ENCODE results near the gene HMGB3. TPM values are rescaled to one million over a fixed set of nuclear protein-coding genes. Genes with fewer than 3 reads are reported as not detected.
"Not testable (repeated sequence)": the region's sequence is repeated elsewhere in the genome, so short reads cannot be mapped to it uniquely, and the experiment has no call there.

Gene HMGB3
- total and polyA plus RNA-seq, 8 donors, result 1.2 to 19.7 (median 10.7) TPM; not detected in 1

DNA sequence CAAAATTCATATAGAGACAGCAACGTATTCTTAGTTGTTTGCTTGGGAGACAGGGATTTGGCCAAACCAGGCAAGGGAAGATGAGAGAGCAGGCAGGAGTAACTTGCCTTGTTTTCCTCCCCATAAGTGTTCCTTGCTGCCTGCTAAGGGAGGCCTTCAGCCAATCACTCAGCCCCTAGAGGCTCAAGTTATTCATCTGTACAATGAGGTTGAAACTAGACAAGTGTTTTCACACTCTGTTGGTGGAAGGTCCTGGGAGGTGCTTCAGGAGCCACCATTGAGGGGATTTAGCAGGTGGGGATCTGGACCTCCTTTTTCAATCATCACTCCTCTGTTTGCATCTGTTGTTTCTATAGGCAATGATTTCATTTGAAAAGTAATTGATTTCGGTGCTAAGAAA, 23.6 kb upstream of the HMGB3 start:
- DNase-seq, result no peak
- H3K36me3 ChIP-seq, result no peaks in the 10 kb centered on the region
- intact Hi-C loops (cut with DNase I; ENCODE audit: low total_unique reads), result no loop called here
- TF ChIP-seq POLR2AphosphoS5 (IDR thresholded peaks at IDR 0.05) (no peak), POLR2A (IDR thresholded peaks at IDR 0.05) (no peak), EP300 (IDR thresholded peaks at IDR 0.05) (no peak)
- TF ChIP-seq, protein P1, sequence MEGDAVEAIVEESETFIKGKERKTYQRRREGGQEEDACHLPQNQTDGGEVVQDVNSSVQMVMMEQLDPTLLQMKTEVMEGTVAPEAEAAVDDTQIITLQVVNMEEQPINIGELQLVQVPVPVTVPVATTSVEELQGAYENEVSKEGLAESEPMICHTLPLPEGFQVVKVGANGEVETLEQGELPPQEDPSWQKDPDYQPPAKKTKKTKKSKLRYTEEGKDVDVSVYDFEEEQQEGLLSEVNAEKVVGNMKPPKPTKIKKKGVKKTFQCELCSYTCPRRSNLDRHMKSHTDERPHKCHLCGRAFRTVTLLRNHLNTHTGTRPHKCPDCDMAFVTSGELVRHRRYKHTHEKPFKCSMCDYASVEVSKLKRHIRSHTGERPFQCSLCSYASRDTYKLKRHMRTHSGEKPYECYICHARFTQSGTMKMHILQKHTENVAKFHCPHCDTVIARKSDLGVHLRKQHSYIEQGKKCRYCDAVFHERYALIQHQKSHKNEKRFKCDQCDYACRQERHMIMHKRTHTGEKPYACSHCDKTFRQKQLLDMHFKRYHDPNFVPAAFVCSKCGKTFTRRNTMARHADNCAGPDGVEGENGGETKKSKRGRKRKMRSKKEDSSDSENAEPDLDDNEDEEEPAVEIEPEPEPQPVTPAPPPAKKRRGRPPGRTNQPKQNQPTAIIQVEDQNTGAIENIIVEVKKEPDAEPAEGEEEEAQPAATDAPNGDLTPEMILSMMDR (IDR thresholded peaks at IDR 0.05), result no peak
- H3K4me3 ChIP-seq, result no peak overlapping the region
- peaks cover 0 to 12% (median 5%) of the 10 kb centered on the region in 4 donors for H3K9me3 ChIP-seq
- no peaks in the 10 kb centered on the region for H3K27me3 ChIP-seq
- H3K4me1 ChIP-seq, result no peaks in the 10 kb centered on the region
- 69 to 89% (median 77%) methylated on average over 2 of the region's 2 CpGs for WGBS, 5 donors
- no peak overlapping the region for H3K27ac ChIP-seq

DNA sequence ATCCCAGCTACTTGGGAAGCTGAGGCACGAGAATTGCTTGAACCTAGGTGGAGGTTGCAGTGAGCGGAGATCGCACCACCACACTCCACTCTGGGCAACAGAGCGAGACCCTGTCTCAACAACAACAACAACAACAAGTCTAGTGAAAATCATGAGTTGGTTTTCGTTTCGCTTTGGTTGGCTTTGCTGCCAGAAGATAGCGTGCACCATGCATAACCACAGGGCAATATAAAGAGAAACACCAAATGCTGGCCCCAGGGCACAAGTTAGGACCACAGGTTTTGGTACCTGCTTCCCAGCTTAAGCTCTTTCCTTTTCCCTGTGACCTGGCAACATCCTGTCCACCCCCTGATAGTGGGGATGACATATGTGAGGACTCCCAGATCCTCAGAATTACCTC, 21.5 kb upstream of the HMGB3 start:
- 80 to 92% (median 87%) methylated on average over 7 of the region's 7 CpGs for WGBS, 5 donors
- Histone ChIP-seq H3K27ac (no peak overlapping the region), H3K4me3 (no peak overlapping the region), H3K4me1 (no peaks in the 10 kb centered on the region), H3K9me3 (peaks cover 0 to 3% (median 0%) of the 10 kb centered on the region in 4 donors), H3K36me3 (no peaks in the 10 kb centered on the region), H3K27me3 (no peaks in the 10 kb centered on the region)
- intact Hi-C loops (cut with DNase I; ENCODE audit: low total_unique reads), result no loop called here
- no peak for TF ChIP-seq POLR2A (IDR thresholded peaks at IDR 0.05)
- TF ChIP-seq POLR2AphosphoS5 (IDR thresholded peaks at IDR 0.05), result no peak
- no peak for TF ChIP-seq EP300 (IDR thresholded peaks at IDR 0.05)
- TF ChIP-seq, protein P1 (IDR thresholded peaks at IDR 0.05), result no peak
- no peak for DNase-seq

DNA sequence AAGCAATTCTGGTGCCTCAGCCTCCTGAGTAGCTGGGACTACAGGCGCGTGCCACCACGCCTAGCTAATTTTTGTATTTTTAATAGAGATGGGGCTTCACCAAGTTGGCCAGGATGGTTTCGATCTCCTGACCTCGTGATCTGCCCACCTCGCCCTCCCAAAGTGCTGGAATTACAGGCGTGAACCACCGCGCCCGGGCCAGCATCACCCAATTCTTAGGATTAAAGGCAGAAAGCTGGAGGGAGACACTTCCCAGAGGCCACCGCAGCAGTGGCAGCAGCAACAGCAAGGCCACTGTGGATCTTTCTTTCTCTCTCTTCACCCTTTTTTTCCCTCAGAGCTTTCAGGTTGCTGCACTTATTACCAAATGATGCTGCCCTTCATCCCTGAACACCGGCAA, 18.7 kb upstream of the HMGB3 start:
- H3K4me1 ChIP-seq; H3K27me3 ChIP-seq; H3K36me3 ChIP-seq; DNase-seq; H3K27ac ChIP-seq; H3K9me3 ChIP-seq; H3K4me3 ChIP-seq; intact Hi-C loops (cut with DNase I; ENCODE audit: low total_unique reads): not testable (repeated sequence)
- WGBS, 5 donors, result 88 to 94% (median 93%) methylated on average over 12 of the region's 12 CpGs

DNA sequence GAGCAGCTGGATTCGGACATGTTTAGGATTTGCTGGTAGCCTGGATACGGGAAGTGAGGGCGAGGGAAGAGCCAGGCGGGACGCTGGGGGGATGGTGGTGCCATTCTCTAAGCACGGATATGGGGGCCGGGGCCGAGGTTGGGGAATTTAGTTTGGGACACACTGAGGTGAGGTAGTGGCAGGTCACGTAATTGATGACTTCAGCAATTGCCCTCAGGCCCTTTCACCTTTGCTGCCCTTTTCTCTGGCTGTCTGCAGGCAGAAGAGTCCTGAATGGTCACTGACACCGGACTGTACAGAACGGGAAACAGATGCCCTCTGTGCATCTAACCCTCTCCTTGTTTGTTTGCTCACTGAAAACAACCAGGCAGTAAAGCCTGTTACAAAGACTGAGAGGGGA, 16.9 kb upstream of the HMGB3 start:
- intact Hi-C loops (cut with DNase I; ENCODE audit: low total_unique reads), result no loop called here
- Histone ChIP-seq H3K9me3 (peaks cover 0 to 7% (median 0%) of the 10 kb centered on the region in 4 donors), H3K27ac (no peak overlapping the region), H3K4me1 (no peaks in the 10 kb centered on the region), H3K4me3 (no peak overlapping the region), H3K36me3 (no peaks in the 10 kb centered on the region), H3K27me3 (no peaks in the 10 kb centered on the region)
- 37 to 59% (median 48%) methylated on average over 7 to 11 of the region's 11 CpGs for WGBS, 5 donors
- DNase-seq, result no peak
- TF ChIP-seq, protein P1 (IDR thresholded peaks at IDR 0.05), result no peak
- TF ChIP-seq POLR2AphosphoS5 (IDR thresholded peaks at IDR 0.05), result no peak

DNA sequence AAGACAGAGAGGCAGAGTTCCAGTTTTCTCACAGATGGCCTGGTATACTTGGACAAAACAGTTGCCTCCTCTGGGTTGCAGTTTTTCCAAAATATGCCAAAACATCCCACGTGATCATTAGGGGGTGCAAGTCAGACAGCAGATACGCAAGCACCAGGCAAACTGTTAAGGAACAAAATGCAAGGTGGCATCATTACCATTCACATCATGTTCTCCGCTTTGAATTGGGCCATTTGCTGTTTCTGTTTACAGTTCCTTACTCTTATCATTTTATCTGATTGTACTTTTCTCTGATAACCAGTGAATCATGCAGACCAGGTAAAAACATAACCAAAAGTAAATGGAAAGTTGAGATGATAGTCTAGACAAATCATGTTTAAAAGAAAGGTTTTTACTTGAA, 16.4 kb upstream of the HMGB3 start:
- H3K4me3 ChIP-seq, result no peak overlapping the region
- H3K27ac ChIP-seq, result no peak overlapping the region
- H3K36me3 ChIP-seq, result no peaks in the 10 kb centered on the region
- no peak for TF ChIP-seq POLR2AphosphoS5 (IDR thresholded peaks at IDR 0.05)
- TF ChIP-seq EP300 (IDR thresholded peaks at IDR 0.05), result no peak
- no peak for TF ChIP-seq POLR2A (IDR thresholded peaks at IDR 0.05)
- TF ChIP-seq, protein P1 (IDR thresholded peaks at IDR 0.05), result no peak
- 32 to 55% (median 38%) methylated on average over 3 of the region's 3 CpGs for WGBS, 5 donors
- no peak for DNase-seq
- H3K4me1 ChIP-seq, result no peaks in the 10 kb centered on the region
- intact Hi-C loops (cut with DNase I; ENCODE audit: low total_unique reads), result no loop called here
- no peaks in the 10 kb centered on the region for H3K27me3 ChIP-seq
- peaks cover 0 to 7% (median 0%) of the 10 kb centered on the region in 4 donors for H3K9me3 ChIP-seq
